ENCODE data around the gene GALNT18. TPM values are rescaled to one million over a fixed set of nuclear protein-coding genes. Genes with fewer than 3 reads are reported as not detected.
A peak's percentile ranks its signal among the peaks of the same experiment; 100 is the strongest.

GALNT18 gene
- polyA plus RNA-seq, 1 donor (not counting 4 experiments of a cell fraction or from before 2014, with no cell fraction given): 27.2 TPM

GRCh38 chr11:11545285-11546275 lies 76.2 kb downstream of the GALNT18 start:
- Histone ChIP-seq H3K9ac (ENCODE audit: control insufficient read depth, extremely low read depth, insufficient read depth, low read length) (no peak overlapping the region), H3K36me3 (ENCODE audit: control insufficient read depth in 2 of 2, extremely low read depth in 1 of 2, insufficient read depth in 2 of 2, low read length in 2 of 2) (no peaks in the 10 kb centered on the region), H3K4me1 (ENCODE audit: control insufficient read depth, extremely low read depth, insufficient read depth, low read length) (no peaks in the 10 kb centered on the region), H3K9me3 (ENCODE audit: control insufficient read depth, low read depth, low read length) (no peaks in the 10 kb centered on the region), H2AFZ (ENCODE audit: control insufficient read depth, low read length) (no peak overlapping the region), H4K20me1 (ENCODE audit: control insufficient read depth, extremely low read depth, insufficient read depth, low read length) (no peaks in the 10 kb centered on the region), H3K27ac (ENCODE audit: control insufficient read depth, insufficient read depth, low read length) (no peak overlapping the region), H3K79me2 (ENCODE audit: control insufficient read depth, insufficient read depth, low read length) (peaks cover 42% of the 10 kb centered on the region), H3K27me3 (ENCODE audit: control insufficient read depth, extremely low read depth, insufficient read depth, low read length) (no peaks in the 10 kb centered on the region), H3K4me3 (ENCODE audit: control insufficient read depth in 2 of 3, extremely low read depth in 1 of 3, insufficient read depth in 2 of 3, low read depth in 1 of 3, low read length in 3 of 3) (no peak overlapping the region), H3K9me1 (ENCODE audit: control insufficient read depth, extremely low read depth, insufficient read depth, low read length) (no peaks in the 10 kb centered on the region), H3K4me2 (ENCODE audit: control insufficient read depth, extremely low read depth, insufficient read depth, low read depth, low read length) (no peak overlapping the region)
- FAIRE-seq (no peak), DNase-seq (ENCODE audit: low read depth, low spot score) (no peak)
- dilution Hi-C loops (cut with MboI; ENCODE audit: extremely low pct_ligation_motif_present, low sequenced_read_pairs): no loop called here
- TF ChIP-seq CTCF (optimal IDR thresholded peaks at IDR 0.05 in 1 of 3, IDR thresholded peaks at IDR 0.05 in 1 of 3, conservative IDR thresholded peaks at IDR 0.05 in 1 of 3; ENCODE audit: extremely low read depth in 1 of 3, insufficient read depth in 2 of 3, low read length in 3 of 3) (peak in 1 of 3 experiments; percentile 34), EZH2 (IDR thresholded peaks at IDR 0.05; ENCODE audit: low read length) (no peak)

- Histone ChIP-seq H3K79me2 (ENCODE audit: control insufficient read depth, insufficient read depth, low read length) (peaks cover 44% of the 10 kb centered on the region), H3K27ac (ENCODE audit: control insufficient read depth, insufficient read depth, low read length) (no peak overlapping the region), H3K9me1 (ENCODE audit: control insufficient read depth, extremely low read depth, insufficient read depth, low read length) (no peaks in the 10 kb centered on the region), H3K27me3 (ENCODE audit: control insufficient read depth, extremely low read depth, insufficient read depth, low read length) (no peaks in the 10 kb centered on the region), H3K4me3 (ENCODE audit: control insufficient read depth in 2 of 3, extremely low read depth in 1 of 3, insufficient read depth in 2 of 3, low read depth in 1 of 3, low read length in 3 of 3) (no peak overlapping the region), H4K20me1 (ENCODE audit: control insufficient read depth, extremely low read depth, insufficient read depth, low read length) (no peaks in the 10 kb centered on the region), H3K4me1 (ENCODE audit: control insufficient read depth, extremely low read depth, insufficient read depth, low read length) (no peaks in the 10 kb centered on the region), H3K9me3 (ENCODE audit: control insufficient read depth, low read depth, low read length) (no peaks in the 10 kb centered on the region), H3K9ac (ENCODE audit: control insufficient read depth, extremely low read depth, insufficient read depth, low read length) (no peak overlapping the region), H3K36me3 (ENCODE audit: control insufficient read depth in 2 of 2, extremely low read depth in 1 of 2, insufficient read depth in 2 of 2, low read length in 2 of 2) (no peaks in the 10 kb centered on the region), H2AFZ (ENCODE audit: control insufficient read depth, low read length) (no peak overlapping the region), H3K4me2 (ENCODE audit: control insufficient read depth, extremely low read depth, insufficient read depth, low read depth, low read length) (no peak overlapping the region)
- TF ChIP-seq CTCF (optimal IDR thresholded peaks at IDR 0.05 in 1 of 3, IDR thresholded peaks at IDR 0.05 in 1 of 3, conservative IDR thresholded peaks at IDR 0.05 in 1 of 3; ENCODE audit: extremely low read depth in 1 of 3, insufficient read depth in 2 of 3, low read length in 3 of 3) (no peak), EZH2 (IDR thresholded peaks at IDR 0.05; ENCODE audit: low read length) (no peak)
- dilution Hi-C loops (cut with MboI; ENCODE audit: extremely low pct_ligation_motif_present, low sequenced_read_pairs): no loop called here
- DNase-seq (ENCODE audit: low read depth, low spot score) (no peak), FAIRE-seq (no peak)
These were observed 78.1 kb downstream of the GALNT18 start for GRCh38 chr11:11543656-11544055.

All from keratinocyte (primary cell).